ENCODE results near the gene RTN4.
A peak's percentile ranks its signal among the peaks of the same experiment; 100 is the strongest.

The RTN4 gene

DNA sequence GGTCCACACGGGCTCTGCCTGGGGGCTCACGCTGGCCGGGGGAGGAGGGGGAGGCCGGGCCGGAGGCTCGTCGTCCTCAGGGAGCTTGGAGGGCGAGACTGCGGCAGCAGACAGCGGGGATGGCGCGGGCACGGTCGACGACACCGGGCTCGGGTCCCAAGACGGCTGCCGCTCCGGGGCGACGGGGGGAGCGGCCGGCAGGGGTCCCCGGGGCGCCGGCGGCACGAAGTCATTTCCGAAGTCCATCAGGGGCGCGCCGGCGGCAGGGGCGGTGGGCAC lies 491 bp downstream of the RTN4 start:
- TF ChIP-seq, protein P1, sequence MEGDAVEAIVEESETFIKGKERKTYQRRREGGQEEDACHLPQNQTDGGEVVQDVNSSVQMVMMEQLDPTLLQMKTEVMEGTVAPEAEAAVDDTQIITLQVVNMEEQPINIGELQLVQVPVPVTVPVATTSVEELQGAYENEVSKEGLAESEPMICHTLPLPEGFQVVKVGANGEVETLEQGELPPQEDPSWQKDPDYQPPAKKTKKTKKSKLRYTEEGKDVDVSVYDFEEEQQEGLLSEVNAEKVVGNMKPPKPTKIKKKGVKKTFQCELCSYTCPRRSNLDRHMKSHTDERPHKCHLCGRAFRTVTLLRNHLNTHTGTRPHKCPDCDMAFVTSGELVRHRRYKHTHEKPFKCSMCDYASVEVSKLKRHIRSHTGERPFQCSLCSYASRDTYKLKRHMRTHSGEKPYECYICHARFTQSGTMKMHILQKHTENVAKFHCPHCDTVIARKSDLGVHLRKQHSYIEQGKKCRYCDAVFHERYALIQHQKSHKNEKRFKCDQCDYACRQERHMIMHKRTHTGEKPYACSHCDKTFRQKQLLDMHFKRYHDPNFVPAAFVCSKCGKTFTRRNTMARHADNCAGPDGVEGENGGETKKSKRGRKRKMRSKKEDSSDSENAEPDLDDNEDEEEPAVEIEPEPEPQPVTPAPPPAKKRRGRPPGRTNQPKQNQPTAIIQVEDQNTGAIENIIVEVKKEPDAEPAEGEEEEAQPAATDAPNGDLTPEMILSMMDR (IDR thresholded peaks at IDR 0.05; ENCODE audit: control insufficient read depth, insufficient read depth, low read depth, low read length, missing control alignments): no peak
- peak overlapping the region; percentile 73 for H3K4me3 ChIP-seq (ENCODE audit: control insufficient read depth, low read depth, low read length)
- DNase-seq (ENCODE audit: low read depth): no peak

DNA sequence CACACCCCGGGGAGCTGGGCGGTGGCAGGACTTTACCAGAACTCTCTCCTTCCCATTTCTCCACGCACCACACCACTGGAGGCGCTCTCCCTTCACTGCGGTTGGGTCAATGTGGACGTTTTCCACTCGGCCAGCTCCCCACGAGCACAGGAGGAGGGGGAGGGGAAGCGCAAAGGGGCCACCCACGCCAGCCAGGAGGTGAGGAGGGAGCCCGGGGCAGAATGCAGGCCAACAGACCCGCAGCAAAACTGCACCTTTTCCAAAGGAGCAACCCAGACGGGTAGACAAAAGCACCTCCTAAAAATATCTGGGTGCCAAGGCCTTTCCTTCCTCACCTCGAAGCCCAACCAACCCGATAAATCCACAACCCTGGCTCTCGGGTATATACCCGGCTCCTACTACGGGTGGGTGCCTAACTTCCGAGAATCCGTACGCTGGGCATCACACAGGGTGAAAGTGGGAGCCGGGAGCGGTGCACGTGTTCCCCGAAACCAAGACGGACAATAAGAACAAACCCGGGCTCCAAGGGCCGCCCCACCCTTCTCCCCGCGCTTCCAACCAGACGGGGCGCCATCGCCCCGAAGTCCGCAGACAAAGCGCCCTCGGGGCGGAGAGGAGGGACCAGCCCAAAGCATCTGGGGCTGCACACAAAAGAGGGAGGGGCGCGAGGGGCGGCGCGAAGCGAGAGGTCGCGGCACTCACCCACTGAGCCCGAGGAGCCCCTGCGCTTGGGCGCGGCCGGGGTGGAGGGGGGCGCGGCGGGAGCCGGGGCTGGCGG lies 1.0 kb downstream of the RTN4 start:
- TF ChIP-seq, protein P1 (IDR thresholded peaks at IDR 0.05; ENCODE audit: control insufficient read depth, insufficient read depth, low read depth, low read length, missing control alignments): peak; percentile 90
- DNase-seq (ENCODE audit: low read depth): no peak
- peak overlapping the region; percentile 73 for H3K4me3 ChIP-seq (ENCODE audit: control insufficient read depth, low read depth, low read length)

DNA sequence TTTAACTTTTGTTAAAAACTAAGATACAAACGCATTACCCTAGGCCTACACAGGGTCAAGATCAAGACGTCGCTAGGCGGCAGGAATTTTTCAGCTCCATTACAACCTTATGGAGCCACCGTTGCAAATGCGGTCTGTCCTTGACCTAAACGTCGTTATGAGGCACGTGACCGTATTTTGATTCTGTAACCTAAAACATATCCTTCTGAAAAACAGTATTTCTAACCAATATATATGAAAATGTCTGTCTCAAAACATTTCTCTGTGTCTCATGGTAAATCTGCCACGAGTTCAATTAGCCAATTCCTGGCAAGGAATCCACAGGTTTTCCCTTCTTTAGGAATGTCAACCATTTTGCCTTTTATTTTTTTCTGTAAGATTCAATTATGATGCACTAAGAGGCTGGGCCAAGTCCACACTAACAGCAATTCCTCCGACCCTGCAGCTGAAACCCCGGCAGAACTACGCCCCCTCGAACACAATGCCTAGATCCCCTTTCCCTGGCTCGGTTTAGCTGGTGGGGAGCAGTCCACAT lies 1.7 kb downstream of the RTN4 start:
- DNase-seq (ENCODE audit: low read depth): no peak

DNA sequence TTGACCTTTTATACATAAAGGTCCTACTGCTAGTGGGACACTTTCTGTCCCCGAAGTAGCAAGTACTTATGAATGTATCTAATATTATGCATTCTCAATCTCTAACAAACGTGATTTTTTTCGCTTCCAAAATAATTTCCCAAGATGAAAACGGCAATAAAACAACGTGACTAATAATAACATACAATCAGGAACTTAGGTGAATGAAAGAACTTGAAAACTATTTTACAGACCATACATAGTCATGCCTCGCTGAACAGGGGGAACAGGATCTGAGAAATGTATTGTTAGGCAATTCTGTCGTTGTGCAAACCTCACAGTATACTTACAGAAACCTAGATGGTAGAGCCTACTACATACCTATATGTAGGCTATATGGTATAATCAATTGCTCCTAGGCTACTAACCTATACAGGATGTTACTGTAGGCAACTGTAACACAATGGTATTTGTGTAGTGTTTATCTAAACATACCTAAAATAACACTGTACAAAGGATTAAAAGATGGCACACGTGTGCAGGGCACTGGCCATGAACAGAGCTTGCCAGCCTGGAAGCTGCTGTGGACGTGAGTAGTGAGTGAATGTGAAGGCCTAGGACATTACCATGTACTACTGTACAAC lies 2.5 kb downstream of the RTN4 start:
- DNase-seq (ENCODE audit: low read depth): no peak
- TF ChIP-seq, protein P1 (IDR thresholded peaks at IDR 0.05; ENCODE audit: control insufficient read depth, insufficient read depth, low read depth, low read length, missing control alignments): no peak
- peak overlapping the region; percentile 73 for H3K4me3 ChIP-seq (ENCODE audit: control insufficient read depth, low read depth, low read length)

More for the DNA sequence above, 1.7 kb downstream of the RTN4 start:
- TF ChIP-seq, protein P1 (IDR thresholded peaks at IDR 0.05; ENCODE audit: control insufficient read depth, insufficient read depth, low read depth, low read length, missing control alignments): peak; percentile 22
- H3K4me3 ChIP-seq (ENCODE audit: control insufficient read depth, low read depth, low read length): peak overlapping the region; percentile 73

DNA sequence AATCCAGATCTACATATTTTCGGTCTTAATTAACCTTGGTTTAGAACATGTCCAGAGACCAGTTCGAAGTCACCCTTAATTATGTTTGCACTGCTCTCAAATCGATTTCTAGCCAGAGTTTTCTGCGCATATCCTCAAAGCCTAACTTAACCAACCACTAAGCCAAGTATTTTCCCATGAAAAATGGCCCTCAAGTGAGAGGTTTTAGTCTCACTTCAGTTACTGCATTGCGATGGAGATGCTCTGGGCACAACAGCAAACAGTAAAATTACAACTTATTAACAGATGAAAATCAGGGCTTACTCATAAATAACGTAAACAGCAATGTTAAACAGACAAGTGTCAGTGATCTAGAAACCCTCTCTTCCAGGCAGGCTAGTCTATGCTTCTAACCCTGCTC lies 4.5 kb downstream of the RTN4 start:
- H3K4me3 ChIP-seq (ENCODE audit: control insufficient read depth, low read depth, low read length): peak overlapping the region; percentile 73; the same call in 1 of the 2 replicates
- TF ChIP-seq, protein P1 (IDR thresholded peaks at IDR 0.05; ENCODE audit: control insufficient read depth, insufficient read depth, low read depth, low read length, missing control alignments): no peak
- no peak for DNase-seq (ENCODE audit: low read depth)

DNA sequence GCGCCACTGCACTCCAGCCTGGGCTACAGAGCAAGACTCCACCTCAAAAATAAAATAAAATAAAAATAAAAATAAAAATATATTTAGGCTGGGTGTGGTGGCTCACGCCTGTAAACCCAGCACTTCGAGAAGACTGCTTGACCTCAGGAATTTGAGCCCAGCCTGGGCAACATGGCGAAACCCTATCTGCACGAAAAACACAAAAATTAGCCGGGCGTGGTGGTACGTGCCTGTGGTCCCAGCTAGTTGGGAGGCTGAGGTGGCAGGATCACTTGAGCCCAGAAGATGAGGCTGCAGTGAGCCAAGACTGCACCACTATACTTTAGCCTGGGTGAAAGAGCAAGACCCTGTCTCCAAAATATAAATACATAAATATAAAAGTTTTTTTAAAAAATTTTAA lies 6.4 kb downstream of the RTN4 start:
- no peak for DNase-seq (ENCODE audit: low read depth)
- H3K4me3 ChIP-seq (ENCODE audit: control insufficient read depth, low read depth, low read length): no peak overlapping the region
- TF ChIP-seq, protein P1 (IDR thresholded peaks at IDR 0.05; ENCODE audit: control insufficient read depth, insufficient read depth, low read depth, low read length, missing control alignments): no peak

Data from AG09309 (cell line).